Activated gamma-delta T cell treated with Interleukin-2 at 50 U/mL for 16 hours (primary cell): Measurements from ENCODE around the gene CERS5.

Experiments
- DNase-seq: peaks from one replicate; pipeline ENCODE4 v3.0.0-alpha.2; 2020

CERS5 gene

GRCh38 chr12:50121641-50122040 lies 45.5 kb downstream of the CERS5 start:
- no peak for DNase-seq

DNA sequence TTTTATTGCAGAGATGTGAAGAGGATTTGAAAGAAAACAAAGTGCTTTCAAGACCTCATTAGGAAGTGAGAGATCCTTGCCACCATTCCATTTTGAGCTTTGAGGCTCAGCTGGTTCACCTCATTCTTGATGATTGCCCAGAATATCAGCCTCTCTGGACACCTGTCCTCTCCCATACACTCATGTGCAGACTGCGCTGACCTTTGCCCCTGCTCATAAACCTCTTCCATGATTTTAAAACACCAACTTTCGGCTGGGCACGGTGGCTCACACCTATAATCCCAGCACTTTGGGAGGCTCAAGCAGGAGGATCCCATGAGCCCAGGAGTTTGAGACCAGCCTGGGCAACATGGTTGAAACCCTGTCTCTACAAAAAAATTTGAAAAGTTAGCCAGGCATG lies 46.2 kb downstream of the CERS5 start:
- DNase-seq: no peak

DNA sequence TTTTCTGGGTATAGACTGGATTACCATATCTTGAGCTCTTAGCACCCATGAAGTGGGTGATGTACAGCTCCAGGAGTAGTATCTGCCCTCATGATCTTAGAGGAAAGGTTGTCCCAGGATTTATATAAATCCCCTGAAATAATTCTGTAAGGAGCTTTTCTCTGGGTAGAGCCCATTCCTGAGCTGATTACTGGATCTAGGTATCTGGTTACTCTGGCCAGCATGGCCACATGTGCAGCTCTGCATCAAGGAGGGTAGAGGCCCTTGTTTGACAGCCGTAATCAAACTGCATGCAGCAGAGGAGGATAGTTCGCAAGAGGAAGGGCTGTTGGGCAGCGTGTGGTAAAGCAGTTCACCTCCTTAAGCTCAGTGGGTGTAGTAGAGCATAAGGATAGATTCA lies 46.6 kb downstream of the CERS5 start:
- no peak for DNase-seq

DNA sequence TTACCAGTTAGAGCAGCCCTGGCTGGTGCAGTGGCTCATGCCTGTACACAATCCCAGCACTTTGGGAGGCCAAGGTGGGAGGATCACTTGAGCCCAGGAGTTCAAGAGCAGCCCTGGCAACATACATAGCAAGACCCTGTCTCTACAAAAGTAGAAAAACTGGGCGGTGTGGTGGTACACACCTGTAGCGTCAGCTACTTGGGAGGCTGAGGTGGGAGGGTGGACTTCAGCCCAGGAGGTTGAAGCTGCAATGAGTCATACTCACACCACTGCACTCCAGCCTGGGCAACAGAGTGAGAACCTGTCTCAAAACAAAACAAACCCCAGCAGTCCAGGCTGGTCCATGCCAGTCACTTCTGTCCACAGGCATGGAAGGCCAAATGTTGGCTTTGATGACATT lies 47.8 kb downstream of the CERS5 start:
- DNase-seq: no peak

- no peak for DNase-seq
Measured at GRCh38 chr12:50117057-50117622, 50.0 kb downstream of the CERS5 start.

GRCh38 chr12:50112456-50113218 lies 54.5 kb downstream of the CERS5 start:
- no peak for DNase-seq

GRCh38 chr12:50111693-50112455 lies 55.3 kb downstream of the CERS5 start, which contains the start of gene COX14:
Gene COX14, plus strand, starts transcription at chr12:50112236. Its CDS starts 7,808 bp downstream, at chr12:50120044.
- peak; percentile 99 for DNase-seq

DNA sequence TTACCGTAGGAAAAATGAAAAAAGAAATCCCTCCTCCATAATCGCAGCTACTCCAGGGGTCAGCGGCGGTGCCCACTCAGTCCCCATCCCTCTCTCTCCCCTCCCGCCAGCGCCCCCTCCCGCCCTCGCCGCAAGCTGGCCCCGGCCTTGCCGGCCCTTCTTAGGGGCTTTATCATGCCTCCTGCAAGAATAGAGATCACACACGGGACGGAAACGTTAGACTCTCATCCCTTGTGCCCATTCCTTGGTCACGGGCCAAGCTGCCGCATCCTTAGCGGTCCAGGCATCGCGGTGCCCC lies 55.8 kb downstream of the CERS5 start:
- DNase-seq: no peak

DNA sequence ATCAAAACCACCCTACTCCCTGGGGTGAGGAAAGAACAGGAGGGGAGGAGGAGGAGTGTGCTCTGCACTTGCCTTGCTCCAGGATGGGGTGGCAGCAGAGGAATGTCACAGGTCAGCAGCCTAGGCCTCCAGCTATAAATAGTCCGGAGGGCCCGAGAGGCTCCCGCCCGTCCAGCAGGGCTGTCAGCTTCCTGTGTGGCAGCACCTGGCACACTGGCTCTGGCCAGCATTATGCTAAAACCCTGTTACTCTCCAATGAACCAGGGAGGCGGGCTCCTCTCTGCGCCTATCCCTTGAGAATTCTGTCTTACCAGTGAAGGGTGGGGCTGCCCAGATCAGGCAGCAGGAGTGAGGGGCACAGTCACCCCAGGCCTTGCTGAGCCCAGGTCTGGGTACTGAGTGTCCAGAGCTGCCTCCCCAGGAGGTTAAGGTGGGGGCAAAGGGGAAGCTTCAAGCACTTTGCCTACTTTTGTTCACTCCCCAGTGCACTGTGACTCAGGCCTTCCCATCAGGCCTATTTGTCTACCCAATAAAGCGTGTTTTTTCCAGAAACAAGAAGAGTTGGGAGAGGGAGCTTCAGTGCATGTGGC lies 56.3 kb downstream of the CERS5 start:
- no peak for DNase-seq

- DNase-seq: no peak
Measured at GRCh38 chr12:50110127-50110761, 56.9 kb downstream of the CERS5 start.

- DNase-seq: no peak
Measured at GRCh38 chr12:50109319-50109718, 57.9 kb downstream of the CERS5 start.

DNA sequence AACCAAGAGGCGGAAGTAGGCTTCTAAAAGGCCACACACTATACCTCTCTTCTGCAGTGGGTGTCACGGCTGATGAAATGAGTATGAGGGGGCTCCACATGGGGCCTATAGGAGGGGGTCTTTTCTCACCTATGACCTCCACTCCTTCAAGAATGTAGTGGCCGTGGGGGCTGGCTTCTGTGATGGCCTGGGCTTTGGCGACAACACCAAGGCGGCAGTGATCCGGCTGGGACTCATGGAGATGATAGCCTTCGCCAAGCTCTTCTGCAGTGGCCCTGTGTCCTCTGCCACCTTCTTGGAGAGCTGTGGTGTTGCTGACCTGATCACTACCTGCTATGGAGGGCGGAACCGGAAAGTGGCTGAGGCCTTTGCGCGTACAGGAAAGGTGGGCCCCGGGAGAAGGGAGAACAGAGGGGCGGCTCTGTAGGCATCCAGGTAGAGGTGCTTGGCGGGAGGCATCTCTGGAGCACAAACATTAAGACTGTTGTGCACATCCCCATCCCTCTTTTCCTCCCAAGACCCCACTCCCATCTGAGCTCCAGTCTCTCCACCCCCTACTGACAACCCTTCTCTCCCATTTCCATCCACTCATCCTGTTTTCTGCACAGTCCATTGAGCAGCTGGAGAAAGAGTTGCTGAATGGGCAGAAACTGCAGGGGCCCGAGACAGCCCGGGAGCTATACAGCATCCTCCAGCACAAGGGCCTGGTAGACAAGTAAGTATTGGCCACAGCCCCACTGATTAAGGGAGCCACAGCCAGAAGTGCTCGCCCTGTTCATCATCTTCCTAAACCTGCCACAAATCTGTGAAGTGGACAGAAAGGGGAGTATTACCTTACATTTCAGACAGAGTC lies 59.5 kb downstream of the CERS5 start:
- no peak for DNase-seq

DNA sequence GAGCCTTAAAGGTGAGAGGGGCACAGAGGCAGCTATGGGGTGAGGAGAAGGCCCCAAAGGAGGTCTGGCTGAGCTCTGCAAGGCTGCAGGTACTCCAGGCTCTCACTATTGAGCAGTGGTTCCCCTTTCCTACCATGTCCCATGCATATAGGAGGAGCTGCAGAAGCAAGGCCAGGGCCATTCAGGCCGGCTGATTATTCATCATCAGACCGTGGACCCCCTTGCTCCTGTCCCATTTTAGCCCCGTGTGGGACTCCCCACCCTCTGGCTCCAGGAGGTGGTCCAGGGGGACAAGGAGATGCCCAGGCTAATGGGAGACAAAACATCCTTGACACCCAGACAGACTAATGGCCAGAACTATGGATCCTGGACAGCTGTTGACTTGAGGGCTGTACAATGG lies 60.3 kb downstream of the CERS5 start:
- no peak for DNase-seq

- DNase-seq: no peak
Measured at GRCh38 chr12:50105913-50106450, 61.2 kb downstream of the CERS5 start.

DNA sequence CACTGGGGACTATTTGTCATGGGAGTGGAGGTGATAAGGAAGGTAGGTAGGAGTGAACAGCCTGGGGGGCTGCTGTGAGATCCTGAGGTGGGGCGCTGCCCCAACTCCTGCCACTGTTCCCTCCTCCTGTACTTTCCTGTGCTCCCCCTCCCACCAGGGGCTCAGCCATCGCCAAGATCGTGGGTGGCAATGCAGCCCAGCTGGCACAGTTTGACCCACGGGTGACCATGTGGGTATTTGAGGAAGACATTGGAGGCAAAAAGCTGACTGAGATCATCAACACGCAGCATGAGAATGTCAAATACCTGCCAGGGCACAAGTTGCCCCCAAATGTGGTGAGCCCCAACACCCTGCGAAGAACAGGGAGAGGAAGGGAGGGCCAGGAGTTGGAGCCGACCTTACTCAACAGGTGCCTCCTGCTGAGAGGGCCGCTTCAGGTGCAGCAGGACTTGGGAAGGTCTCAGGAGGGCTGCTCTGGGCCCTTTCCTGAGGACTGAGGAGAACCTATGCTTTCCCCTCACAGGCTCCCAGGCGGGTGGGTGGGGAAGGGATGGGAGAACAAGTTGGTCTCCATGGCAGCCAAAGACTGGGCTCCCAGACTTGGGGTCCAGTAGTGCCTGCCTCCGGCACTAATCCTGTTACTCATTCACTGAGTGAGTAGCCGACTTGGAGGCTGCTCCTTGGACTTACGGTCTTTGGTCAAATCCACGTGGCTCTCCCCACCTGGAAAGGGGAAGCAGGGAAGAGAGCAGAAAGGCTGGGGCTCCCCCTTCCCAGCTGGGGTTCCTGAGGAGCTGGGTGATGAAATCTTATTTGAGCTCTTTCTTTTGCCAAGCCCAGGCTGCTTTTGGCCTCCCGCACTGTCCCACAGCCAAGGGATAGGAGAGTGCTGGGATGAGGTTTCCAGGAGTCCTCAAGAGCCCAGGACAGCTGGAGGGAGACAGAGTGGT lies 62.5 kb downstream of the CERS5 start:
- no peak for DNase-seq

GRCh38 chr12:50103767-50104321 lies 63.3 kb downstream of the CERS5 start, which contains the start of gene GPD1:
Gene GPD1, plus strand, starts transcription at chr12:50104008. Its CDS starts 43 bp downstream, at chr12:50104051.
- no peak for DNase-seq

DNA sequence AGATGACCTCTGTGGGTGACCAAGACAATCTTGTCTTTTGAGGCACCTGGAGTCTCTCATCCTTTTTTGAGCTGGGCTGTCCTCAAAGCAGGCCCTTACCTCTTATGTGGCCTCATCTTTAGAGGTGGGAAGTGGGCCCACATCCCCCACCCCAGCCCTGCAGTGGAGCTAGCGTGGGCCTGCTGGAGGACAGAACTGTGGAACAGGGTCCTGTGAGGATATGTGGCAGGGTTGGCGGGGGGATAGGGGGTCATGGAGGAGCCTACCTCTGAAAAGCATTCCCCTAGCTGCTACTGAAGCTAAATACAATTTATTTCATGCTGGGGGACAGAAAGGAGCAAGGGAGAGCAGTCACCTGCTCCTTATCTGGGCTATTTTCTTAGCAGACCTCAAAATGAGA lies 63.8 kb downstream of the CERS5 start:
- DNase-seq: no peak

- no peak for DNase-seq
Measured at GRCh38 chr12:50102646-50103309, 64.4 kb downstream of the CERS5 start.

GRCh38 chr12:50102131-50102531 lies 65.0 kb downstream of the CERS5 start:
- no peak for DNase-seq

GRCh38 chr12:50101663-50102062 lies 65.5 kb downstream of the CERS5 start:
- DNase-seq: no peak
